Stomach smooth muscle (tissue), 2 donors: Measurements from ENCODE around the gene LRRC3C.
"Not testable (repeated sequence)": the region's sequence is repeated elsewhere in the genome, so short reads cannot be mapped to it uniquely, and the experiment has no call there.

Experiments used
- H3K27ac ChIP-seq: one replicate; pipeline ENCODE4 v1.7.0; 2013; ENCODE audit warnings: mild to moderate bottlenecking, low read length, inconsistent platforms
- H3K27me3 ChIP-seq, 2 donors: one replicate each; pipeline ENCODE4 v1.7.0; 2013; ENCODE audit warnings: low read length in 2 of 2; ENCODE audit not compliant: insufficient read depth in 2 of 2, control insufficient read depth in 1 of 2
- H3K36me3 ChIP-seq, 2 donors: one replicate each; pipeline ENCODE4 v1.7.0; 2013; ENCODE audit warnings: low read length in 2 of 2; ENCODE audit not compliant: control insufficient read depth in 2 of 2, insufficient read depth in 2 of 2
- H3K4me1 ChIP-seq: one replicate; pipeline ENCODE4 v1.7.0; 2013; ENCODE audit warnings: low read length; ENCODE audit not compliant: control insufficient read depth, insufficient read depth
- H3K4me3 ChIP-seq, 2 donors: one replicate each; pipeline ENCODE4 v1.7.0; 2013; ENCODE audit warnings: low read length in 2 of 2
- H3K9ac ChIP-seq, 2 donors: one replicate each; pipeline ENCODE4 v1.7.0; 2013; ENCODE audit warnings: low read length in 2 of 2, mild to moderate bottlenecking in 1 of 2
- H3K9me3 ChIP-seq, 2 donors: one replicate each; pipeline ENCODE4 v1.7.0; 2013; ENCODE audit warnings: low read length in 2 of 2; ENCODE audit not compliant: control insufficient read depth in 2 of 2
- donor health status: healthy.
- donor health status: Pancreatic carcinoma.

LRRC3C gene, protein sequence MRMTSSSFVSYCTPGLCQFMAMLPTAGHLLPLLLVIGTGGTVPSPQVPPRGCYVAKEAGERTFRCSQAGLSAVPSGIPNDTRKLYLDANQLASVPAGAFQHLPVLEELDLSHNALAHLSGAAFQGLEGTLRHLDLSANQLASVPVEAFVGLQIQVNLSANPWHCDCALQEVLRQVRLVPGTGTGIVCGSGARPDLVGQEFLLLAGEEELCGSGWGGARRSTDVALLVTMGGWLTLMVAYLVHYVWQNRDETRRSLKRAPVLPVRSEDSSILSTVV

DNA sequence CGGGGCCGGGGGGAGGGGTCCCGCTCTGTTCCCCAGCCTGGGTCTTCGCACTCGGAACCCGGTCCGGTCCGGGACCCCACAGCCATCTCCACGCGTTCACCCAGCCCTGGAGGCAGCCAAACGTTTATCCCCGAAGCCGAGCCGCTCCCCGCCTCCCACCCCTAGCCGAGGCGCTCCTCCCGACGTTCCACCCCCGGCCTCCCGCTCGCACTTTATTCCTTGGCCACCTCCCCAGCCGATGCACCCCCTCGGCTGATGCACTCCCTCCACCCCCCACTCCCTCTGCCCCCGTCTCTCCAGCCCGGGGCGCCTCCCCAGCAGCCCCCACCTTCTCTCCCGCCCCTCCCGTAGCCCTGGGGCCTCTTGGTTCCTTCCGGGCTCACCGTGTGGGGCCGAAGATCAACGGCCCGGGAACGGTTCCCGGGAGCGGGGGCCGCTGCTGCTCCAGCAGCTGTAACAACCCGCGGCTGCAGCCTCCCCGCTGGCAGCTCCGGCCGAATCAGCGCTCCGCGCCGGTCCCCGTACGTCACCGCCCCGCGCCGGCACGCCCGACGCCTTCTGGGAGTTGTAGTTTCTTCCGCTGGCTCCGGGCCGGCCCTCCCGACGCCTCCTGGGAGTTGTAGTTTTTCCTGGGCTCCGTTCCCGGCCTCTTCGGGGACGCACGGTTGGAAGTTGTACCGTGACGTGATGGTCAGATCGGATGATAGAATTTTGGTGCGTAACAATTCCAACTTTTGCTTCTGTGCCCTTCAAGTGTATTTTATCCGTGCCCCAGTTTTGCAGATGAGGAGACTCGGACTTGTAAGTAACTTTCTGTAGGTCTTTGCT lies at the start of gene LRRC3C, which contains the start of gene ORMDL3:
Gene LRRC3C, plus strand, starts transcription at position 632 of the 828 bp plus-strand sequence. CDS start 13,792 bp downstream, outside the sequence.
Gene ORMDL3, minus strand, starts transcription at position 501 of the 828 bp plus-strand sequence. CDS start 3,398 bp downstream, outside the sequence.
- Histone ChIP-seq H3K4me3 (peak within 1 kb of the TSS; percentile 73 to 89), H3K4me1 (peaks cover 43% of the 10 kb centered on the region), H3K27ac (peak within 1 kb of the TSS; percentile 96), H3K27me3 (no peaks in the 10 kb centered on the region), H3K36me3 (peaks cover 12 to 13% of the 10 kb centered on the region in 2 donors), H3K9me3 (no peaks in the 10 kb centered on the region), H3K9ac (peak within 1 kb of the TSS; percentile 94 to 99)

DNA sequence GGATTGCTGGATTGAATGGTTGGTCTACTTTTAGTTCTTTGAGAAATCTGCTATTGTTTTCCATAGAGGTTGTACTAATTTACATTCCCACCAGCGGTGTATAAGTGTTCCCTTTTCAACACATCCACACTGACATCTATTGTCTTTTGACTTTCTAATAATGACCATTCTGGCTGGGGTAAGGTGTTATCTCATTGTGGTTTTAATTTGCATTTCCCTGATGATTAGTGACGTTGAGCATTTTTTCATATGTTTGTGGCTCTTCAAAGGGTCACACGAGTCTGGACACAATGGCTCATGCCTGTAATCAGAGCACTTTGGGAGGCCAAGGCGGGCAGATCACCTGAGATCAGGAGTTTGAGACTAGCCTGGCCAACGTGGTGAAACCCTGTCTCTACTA lies 41.4 kb upstream of the LRRC3C start:
- not testable (repeated sequence) for H3K27me3 ChIP-seq, H3K9ac ChIP-seq, H3K9me3 ChIP-seq, H3K4me1 ChIP-seq, H3K27ac ChIP-seq, H3K36me3 ChIP-seq, H3K4me3 ChIP-seq

DNA sequence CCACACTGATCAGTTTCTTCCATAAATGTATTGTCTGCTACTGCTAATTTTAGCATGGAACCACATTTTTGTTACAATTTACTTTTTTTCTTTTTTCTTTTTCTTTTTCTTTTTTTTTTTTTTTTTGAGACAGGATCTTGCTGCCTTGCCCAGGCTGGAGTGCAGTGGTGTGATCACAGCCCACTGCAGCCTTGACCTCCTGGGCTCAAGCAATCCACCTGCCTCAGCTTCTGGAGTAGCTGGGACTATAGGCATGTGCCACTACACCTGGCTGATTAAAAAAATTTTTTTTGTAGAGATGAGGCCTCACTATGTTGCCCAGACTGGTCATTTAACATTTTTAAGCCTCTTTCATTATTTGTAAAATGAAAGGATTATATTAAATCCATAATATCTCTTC lies 40.5 kb upstream of the LRRC3C start:
- H3K4me3 ChIP-seq = no peak overlapping the region

DNA sequence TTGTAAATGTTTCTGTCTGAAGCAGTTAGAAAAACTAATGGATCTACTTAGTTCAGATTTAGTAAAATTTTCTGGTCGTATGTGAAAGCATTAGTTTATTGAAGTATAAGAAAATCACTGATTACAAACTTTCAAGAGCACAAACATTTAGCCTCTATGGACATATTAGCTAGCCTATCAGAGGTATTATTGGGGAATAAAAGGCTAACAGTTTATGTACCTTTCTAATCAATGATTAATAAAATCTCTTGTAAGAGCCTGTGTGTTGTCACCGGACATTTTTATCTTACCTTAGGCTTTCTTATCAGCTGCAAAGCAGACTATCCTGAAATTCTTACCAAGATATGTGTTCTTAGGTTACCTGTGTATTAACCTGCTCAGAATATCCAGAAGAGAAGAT lies 38.3 kb upstream of the LRRC3C start:
- no peak overlapping the region for H3K9ac ChIP-seq
- no peaks in the 10 kb centered on the region for H3K9me3 ChIP-seq
- H3K4me1 ChIP-seq = no peaks in the 10 kb centered on the region
- H3K27ac ChIP-seq = no peak overlapping the region
- H3K27me3 ChIP-seq = peaks cover 4 to 13% of the 10 kb centered on the region in 2 donors
- no peaks in the 10 kb centered on the region for H3K36me3 ChIP-seq
- H3K4me3 ChIP-seq = no peak overlapping the region

More for the DNA sequence above, 40.5 kb upstream of the LRRC3C start:
- Histone ChIP-seq H3K4me1 (no peaks in the 10 kb centered on the region), H3K9me3 (no peaks in the 10 kb centered on the region), H3K27me3 (peaks cover 4 to 10% of the 10 kb centered on the region in 2 donors), H3K27ac (no peak overlapping the region), H3K9ac (no peak overlapping the region), H3K36me3 (no peaks in the 10 kb centered on the region)

DNA sequence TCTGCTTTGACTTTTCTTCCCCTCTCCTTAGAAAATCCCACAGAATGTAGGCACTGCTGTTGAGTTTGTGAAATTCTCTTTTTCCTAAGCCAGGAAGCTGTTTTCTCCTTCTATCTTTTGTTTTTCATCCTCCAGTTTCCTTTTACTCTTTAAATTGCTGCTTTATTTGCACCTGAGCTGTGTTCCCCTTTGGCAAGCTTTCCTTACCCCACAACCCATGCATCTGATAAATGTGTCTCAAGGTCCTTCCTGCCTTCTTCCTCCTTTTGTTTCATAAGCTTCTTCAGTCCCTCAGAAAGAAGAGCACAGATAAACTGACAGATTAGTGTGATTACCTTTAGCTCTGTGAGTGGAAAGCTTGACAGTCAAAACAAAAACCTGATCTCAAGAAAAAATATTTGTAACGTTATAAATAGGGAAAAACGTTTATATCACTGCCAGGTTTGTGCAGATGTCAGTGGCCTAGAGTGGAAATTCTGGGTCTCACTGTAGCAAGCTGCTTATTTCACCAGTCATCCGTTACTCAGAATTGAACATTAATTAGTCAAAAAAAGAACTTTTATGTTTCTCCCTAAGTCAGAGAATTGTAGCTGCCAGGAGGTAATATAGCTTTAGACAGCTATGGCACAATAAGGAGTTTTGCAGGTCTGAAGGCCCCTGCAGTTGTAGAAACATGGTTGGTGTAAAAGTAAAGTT lies 32.7 kb upstream of the LRRC3C start:
- Histone ChIP-seq H3K9ac (no peak overlapping the region), H3K9me3 (no peaks in the 10 kb centered on the region), H3K4me1 (no peaks in the 10 kb centered on the region), H3K4me3 (no peak overlapping the region), H3K27ac (no peak overlapping the region), H3K36me3 (no peaks in the 10 kb centered on the region), H3K27me3 (peaks cover 4 to 7% of the 10 kb centered on the region in 2 donors)

DNA sequence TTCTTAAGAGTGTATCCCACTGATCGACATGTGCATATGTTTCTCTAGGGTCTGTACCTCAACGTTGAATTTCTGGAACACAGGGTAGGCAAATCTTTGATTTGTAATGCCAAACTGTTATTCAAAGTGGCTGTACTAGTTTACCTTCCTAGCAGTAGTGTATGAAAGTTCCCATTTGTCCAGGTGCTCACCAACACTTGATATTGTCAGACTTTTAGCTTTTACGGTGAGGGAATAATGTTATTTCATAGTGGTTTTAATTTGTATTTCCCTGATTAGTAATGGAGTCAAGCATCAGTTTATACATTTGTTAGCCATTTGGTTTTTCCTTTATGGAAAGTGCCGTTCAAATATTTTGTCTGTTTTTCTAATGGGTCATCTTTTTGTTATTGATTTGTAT lies 29.4 kb upstream of the LRRC3C start:
- no peaks in the 10 kb centered on the region for H3K36me3 ChIP-seq
- H3K4me3 ChIP-seq = no peak overlapping the region
- H3K27me3 ChIP-seq = no peaks in the 10 kb centered on the region
- no peak overlapping the region for H3K9ac ChIP-seq
- no peaks in the 10 kb centered on the region for H3K9me3 ChIP-seq
- H3K27ac ChIP-seq = no peak overlapping the region
- no peaks in the 10 kb centered on the region for H3K4me1 ChIP-seq

DNA sequence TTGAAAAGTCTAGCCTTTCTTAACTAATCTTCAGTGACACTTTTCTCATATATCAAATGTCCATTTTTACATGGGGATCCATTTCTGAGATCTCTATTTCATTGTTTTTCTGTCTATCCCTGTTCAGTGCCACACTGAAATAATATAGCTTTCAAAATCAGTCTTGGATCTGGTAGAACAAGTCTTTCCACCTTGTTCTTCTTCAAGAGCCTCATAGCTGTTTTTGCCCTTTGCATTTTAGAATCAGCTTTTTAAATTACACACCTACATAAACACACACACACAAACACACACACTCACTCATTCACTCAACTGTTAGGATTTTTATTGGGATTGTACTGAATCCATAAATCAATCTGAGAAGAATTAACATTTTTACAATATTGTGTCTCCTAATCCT lies 28.3 kb upstream of the LRRC3C start:
- Histone ChIP-seq H3K4me1 (no peaks in the 10 kb centered on the region), H3K4me3 (no peak overlapping the region), H3K27ac (no peak overlapping the region), H3K36me3 (no peaks in the 10 kb centered on the region), H3K9me3 (no peaks in the 10 kb centered on the region), H3K9ac (no peak overlapping the region), H3K27me3 (no peaks in the 10 kb centered on the region)

DNA sequence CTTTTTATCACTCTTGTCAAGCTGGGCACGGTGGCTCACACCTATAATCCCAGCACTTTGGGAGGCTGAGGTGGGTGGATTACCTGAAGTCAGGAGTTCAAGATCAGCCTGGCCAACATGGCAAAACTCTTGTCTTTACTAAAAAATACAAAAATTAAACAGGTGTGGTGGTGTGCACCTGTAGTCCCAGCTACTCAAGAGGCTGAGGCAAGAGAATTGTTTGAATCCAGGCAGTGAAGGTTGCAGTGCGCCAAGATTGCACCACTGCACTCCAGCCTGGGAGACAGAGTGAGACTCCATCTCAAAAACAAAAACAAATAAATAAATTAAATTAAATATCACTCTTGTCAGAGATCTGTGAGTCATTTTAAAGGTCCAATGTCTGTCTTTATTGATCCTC lies 25.5 kb upstream of the LRRC3C start:
- H3K27me3 ChIP-seq, H3K4me3 ChIP-seq, H3K27ac ChIP-seq, H3K36me3 ChIP-seq, H3K9ac ChIP-seq, H3K4me1 ChIP-seq, H3K9me3 ChIP-seq: not testable (repeated sequence)

DNA sequence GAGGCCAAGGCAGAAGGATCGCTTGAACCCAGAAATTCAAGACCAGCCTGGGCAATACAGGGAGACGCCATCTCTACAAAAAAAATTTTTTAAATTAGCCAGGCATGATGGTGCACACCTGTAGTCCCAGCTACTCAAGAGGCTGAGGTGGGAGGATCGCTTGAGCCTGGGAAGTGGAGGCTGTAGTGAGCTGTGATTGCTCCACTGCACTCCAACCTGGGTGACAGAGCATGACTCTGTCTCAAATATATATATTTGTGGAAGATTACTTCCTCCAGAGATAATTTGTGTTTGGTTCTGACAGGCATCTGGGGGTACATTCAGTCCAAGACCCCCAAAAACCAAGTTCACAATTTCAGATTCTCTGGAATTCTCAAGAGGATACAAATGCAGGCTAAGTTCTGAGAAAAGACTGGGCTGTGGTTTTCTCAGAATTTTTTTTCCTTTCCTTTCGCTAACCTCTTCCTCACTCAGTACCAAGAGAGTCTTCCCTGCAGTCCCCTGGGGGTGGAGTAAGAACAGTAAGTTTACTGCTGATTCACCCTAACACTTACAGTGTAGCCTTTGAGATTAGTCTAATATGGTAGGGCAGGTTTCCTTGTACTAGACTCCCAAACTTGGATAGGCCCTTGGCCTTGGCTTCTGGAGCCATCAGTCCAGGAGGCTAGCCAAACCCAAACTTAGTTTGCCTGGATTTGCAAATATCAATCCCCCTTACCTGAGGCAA lies 24.2 kb upstream of the LRRC3C start:
- Histone ChIP-seq H3K27ac (no peak overlapping the region), H3K4me1 (no peaks in the 10 kb centered on the region), H3K4me3 (no peak overlapping the region), H3K9me3 (no peaks in the 10 kb centered on the region), H3K36me3 (peaks cover 0 to 3% of the 10 kb centered on the region in 2 donors), H3K27me3 (no peaks in the 10 kb centered on the region), H3K9ac (no peak overlapping the region)

DNA sequence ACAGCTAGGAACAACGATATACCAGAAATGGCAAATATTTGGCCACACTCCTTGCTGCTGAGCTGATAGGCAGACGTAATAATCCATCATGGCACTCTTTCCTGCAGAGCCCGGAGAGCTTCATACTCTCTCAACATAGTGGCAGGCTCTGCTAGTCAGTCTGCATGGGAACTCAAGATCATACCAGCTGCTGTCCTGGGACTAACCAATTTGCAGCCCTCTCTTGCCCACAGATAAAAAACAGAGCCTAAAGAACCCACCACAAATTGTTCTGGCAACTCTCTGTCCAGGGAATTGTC lies 22.6 kb upstream of the LRRC3C start:
- H3K9me3 ChIP-seq = no peaks in the 10 kb centered on the region
- no peak overlapping the region for H3K27ac ChIP-seq
- peaks cover 6 to 7% of the 10 kb centered on the region in 2 donors for H3K36me3 ChIP-seq
- no peaks in the 10 kb centered on the region for H3K4me1 ChIP-seq
- H3K4me3 ChIP-seq = no peak overlapping the region
- H3K27me3 ChIP-seq = no peaks in the 10 kb centered on the region
- H3K9ac ChIP-seq = no peak overlapping the region
